K562 (cell line): Measurements from ENCODE around the gene CRADD. TPM values are rescaled to one million over a fixed set of nuclear protein-coding genes. Genes with fewer than 3 reads are reported as not detected.

Experiments
- ADNP ChIP-seq: fragments of 200-800 bp; sonication (Bioruptor generic); IDR thresholded peaks from 2 replicates; pipeline ENCODE4 v1.6.1; 2016; ENCODE audit warnings: missing genetic modification characterization, missing compliant biosample characterization
- CBX8 ChIP-seq: fragments of 200-600 bp; sonication (generic); IDR thresholded peaks from 2 replicates; pipeline ENCODE4 v1.6.1; 2012; ENCODE audit warnings: borderline replicate concordance, mixed run types, low read depth, mild to moderate bottlenecking, moderate library complexity, mixed read lengths, low read length, control low read depth, inconsistent platforms; ENCODE audit not compliant: poor library complexity, severe bottlenecking; ENCODE audit errors: extremely low read depth
- LEF1 ChIP-seq: fragments of 450-650 bp; IDR thresholded peaks from 2 replicates; pipeline ENCODE4 v1.6.1; 2016; ENCODE audit warnings: mild to moderate bottlenecking
- NFIC ChIP-seq: fragments of 450-650 bp; IDR thresholded peaks from 2 replicates; pipeline ENCODE4 v1.6.1; 2017; ENCODE audit warnings: mild to moderate bottlenecking, inconsistent platforms
- NONO ChIP-seq, 2 experiments: fragments of 200-400 bp in 1 of 2; fragments of 450-650 bp in 1 of 2; formaldehyde crosslinking in 1 of 2; IDR thresholded peaks; 2 replicates each; pipeline ENCODE4 v1.6.1; 2017; ENCODE audit warnings: low read depth in 2 of 2, mild to moderate bottlenecking in 2 of 2, moderate library complexity in 2 of 2, low read length in 1 of 2
- RERE ChIP-seq: sonication (generic); formaldehyde crosslinking; IDR thresholded peaks from 2 replicates; pipeline ENCODE4 v1.8.0; 2023; ENCODE audit warnings: missing genetic modification reagents, mild to moderate bottlenecking, borderline replicate concordance
- TRIM28 ChIP-seq: fragments of 450-650 bp; IDR thresholded peaks from 2 replicates; pipeline ENCODE4 v1.6.1; 2017
- ZNF23 ChIP-seq: fragments of 250-450 bp; sonication (Bioruptor Pico); IDR thresholded peaks from 2 replicates; pipeline ENCODE4 v1.4.0; 2020; ENCODE audit warnings: mild to moderate bottlenecking
- polyA plus RNA-seq, 8 experiments: library from polyadenylated mRNA; depleted of rRNA in 4 of 8; stranded (reverse) in 5 of 8; unstranded in 3 of 8; fragments of >200 nt; fragmentation: Nextera tagmentation in 2 of 8; fragmentation: Illumina TruSeq in 1 of 8; extraction: Ambion mirVana in 2 of 8; extraction: Trizol in 1 of 8; gene quantifications; 2 replicates each; pipeline versions ENCODE4 v1.2.1 to v1.2.3, GENCODE V29; 2011 to 2014; ENCODE audit warnings: inconsistent platforms in 1 of 8, missing spikeins in 1 of 8
- total RNA-seq, 7 experiments: library from RNA; depleted of rRNA in 6 of 7; stranded (reverse); fragments of >200 nt in 6 of 7; fragmentation: Illumina TruSeq in 2 of 7; extraction: Trizol in 2 of 7; gene quantifications; 2 replicates each; pipeline versions ENCODE4 v1.2.1 to v1.2.3, GENCODE V29; 2011 to 2021; ENCODE audit warnings: low replicate concordance in 1 of 7
- TF ChIP-seq, protein P1 (sequence below): fragments of 200-600 bp; sonication (generic); IDR thresholded peaks from one replicate; pipeline ENCODE4 v1.6.1; 2012; ENCODE audit warnings: mild to moderate bottlenecking, low read depth, low read length, inconsistent platforms

Gene CRADD
- total and polyA plus RNA-seq, 9 of the 15 experiments (the other 6 are each of a cell fraction or from before 2014, with no cell fraction given), result 20.5 to 41.1 (median 25.9) TPM

DNA sequence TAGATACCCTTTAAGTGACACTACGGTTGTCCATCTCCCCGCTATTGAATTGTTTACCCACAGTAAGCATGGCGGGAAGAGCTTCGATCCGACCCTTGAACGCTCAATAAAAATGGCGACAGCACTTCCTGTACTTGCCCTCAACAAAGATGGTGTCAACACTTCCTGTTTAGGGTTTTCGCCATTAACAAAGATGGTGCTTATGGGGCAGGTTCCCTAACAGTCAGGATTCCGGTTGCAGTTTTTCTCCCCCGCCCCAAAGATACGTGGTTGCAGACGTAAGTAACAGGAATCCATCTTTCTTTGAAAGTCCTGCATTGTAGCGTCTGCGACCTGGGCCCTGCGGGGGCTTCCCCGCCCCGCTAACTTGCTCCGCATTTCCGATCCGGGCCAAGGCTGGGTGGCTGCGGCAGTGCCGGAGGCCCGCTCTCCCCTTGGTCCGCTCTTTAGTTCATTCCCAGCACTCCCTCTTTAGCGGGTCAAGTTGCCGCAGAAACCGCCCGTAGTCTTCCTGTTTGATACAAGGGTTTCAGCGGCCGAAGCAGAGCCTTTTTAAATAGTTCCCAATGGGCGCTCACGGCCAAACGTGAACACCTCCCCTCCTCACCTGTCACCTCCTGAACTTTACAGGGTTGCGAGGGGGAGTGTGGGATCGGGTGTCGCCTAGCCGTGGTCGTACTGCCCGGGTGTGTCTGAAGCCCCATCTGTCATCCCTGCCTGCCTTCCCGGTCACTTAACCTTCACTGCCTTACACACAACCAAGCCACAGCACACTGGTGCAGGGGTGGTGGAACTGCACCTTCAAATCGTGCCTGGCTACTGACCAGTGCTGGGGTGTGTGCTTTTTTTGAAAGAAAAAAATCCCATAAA lies at the start of gene CRADD (continued):
- TF ChIP-seq RERE (CRISPR knock-in tag), result no peak
- no peak for TF ChIP-seq NONO (IDR thresholded peaks at IDR 0.05; ENCODE audit: low read depth in 2 of 2, low read length in 1 of 2)
- 0 out of 2 replicates have a peak, but pooled peaks have one; percentile 2 for TF ChIP-seq ZNF23 (CRISPR knock-in tag)
- TF ChIP-seq TRIM28, result peak; percentile 15; the same call in 1 of the 2 replicates
- no peak for TF ChIP-seq LEF1
- TF ChIP-seq NFIC, result peak; percentile 45
- no peak for TF ChIP-seq CBX8
- no peak for TF ChIP-seq ADNP (tag)
- TF ChIP-seq, protein P1, sequence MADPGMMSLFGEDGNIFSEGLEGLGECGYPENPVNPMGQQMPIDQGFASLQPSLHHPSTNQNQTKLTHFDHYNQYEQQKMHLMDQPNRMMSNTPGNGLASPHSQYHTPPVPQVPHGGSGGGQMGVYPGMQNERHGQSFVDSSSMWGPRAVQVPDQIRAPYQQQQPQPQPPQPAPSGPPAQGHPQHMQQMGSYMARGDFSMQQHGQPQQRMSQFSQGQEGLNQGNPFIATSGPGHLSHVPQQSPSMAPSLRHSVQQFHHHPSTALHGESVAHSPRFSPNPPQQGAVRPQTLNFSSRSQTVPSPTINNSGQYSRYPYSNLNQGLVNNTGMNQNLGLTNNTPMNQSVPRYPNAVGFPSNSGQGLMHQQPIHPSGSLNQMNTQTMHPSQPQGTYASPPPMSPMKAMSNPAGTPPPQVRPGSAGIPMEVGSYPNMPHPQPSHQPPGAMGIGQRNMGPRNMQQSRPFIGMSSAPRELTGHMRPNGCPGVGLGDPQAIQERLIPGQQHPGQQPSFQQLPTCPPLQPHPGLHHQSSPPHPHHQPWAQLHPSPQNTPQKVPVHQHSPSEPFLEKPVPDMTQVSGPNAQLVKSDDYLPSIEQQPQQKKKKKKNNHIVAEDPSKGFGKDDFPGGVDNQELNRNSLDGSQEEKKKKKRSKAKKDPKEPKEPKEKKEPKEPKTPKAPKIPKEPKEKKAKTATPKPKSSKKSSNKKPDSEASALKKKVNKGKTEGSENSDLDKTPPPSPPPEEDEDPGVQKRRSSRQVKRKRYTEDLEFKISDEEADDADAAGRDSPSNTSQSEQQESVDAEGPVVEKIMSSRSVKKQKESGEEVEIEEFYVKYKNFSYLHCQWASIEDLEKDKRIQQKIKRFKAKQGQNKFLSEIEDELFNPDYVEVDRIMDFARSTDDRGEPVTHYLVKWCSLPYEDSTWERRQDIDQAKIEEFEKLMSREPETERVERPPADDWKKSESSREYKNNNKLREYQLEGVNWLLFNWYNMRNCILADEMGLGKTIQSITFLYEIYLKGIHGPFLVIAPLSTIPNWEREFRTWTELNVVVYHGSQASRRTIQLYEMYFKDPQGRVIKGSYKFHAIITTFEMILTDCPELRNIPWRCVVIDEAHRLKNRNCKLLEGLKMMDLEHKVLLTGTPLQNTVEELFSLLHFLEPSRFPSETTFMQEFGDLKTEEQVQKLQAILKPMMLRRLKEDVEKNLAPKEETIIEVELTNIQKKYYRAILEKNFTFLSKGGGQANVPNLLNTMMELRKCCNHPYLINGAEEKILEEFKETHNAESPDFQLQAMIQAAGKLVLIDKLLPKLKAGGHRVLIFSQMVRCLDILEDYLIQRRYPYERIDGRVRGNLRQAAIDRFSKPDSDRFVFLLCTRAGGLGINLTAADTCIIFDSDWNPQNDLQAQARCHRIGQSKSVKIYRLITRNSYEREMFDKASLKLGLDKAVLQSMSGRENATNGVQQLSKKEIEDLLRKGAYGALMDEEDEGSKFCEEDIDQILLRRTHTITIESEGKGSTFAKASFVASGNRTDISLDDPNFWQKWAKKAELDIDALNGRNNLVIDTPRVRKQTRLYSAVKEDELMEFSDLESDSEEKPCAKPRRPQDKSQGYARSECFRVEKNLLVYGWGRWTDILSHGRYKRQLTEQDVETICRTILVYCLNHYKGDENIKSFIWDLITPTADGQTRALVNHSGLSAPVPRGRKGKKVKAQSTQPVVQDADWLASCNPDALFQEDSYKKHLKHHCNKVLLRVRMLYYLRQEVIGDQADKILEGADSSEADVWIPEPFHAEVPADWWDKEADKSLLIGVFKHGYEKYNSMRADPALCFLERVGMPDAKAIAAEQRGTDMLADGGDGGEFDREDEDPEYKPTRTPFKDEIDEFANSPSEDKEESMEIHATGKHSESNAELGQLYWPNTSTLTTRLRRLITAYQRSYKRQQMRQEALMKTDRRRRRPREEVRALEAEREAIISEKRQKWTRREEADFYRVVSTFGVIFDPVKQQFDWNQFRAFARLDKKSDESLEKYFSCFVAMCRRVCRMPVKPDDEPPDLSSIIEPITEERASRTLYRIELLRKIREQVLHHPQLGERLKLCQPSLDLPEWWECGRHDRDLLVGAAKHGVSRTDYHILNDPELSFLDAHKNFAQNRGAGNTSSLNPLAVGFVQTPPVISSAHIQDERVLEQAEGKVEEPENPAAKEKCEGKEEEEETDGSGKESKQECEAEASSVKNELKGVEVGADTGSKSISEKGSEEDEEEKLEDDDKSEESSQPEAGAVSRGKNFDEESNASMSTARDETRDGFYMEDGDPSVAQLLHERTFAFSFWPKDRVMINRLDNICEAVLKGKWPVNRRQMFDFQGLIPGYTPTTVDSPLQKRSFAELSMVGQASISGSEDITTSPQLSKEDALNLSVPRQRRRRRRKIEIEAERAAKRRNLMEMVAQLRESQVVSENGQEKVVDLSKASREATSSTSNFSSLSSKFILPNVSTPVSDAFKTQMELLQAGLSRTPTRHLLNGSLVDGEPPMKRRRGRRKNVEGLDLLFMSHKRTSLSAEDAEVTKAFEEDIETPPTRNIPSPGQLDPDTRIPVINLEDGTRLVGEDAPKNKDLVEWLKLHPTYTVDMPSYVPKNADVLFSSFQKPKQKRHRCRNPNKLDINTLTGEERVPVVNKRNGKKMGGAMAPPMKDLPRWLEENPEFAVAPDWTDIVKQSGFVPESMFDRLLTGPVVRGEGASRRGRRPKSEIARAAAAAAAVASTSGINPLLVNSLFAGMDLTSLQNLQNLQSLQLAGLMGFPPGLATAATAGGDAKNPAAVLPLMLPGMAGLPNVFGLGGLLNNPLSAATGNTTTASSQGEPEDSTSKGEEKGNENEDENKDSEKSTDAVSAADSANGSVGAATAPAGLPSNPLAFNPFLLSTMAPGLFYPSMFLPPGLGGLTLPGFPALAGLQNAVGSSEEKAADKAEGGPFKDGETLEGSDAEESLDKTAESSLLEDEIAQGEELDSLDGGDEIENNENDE, result no peak
